Adrenal gland (tissue), 5 donors: ENCODE results near the gene ZNF569.

ENCODE experiments used
- POLR2A ChIP-seq, 2 donors: fragments of 450-650 bp; IDR thresholded peaks; one replicate each; pipeline ENCODE4 v1.6.1; 2017; ENCODE audit warnings: antibody characterized with exemption in 2 of 2, mild to moderate bottlenecking in 2 of 2, moderate library complexity in 1 of 2
- TF ChIP-seq, protein P1 (sequence below), 6 experiments: fragments of 450-650 bp in 4 of 6; fragments of 200-600 bp in 2 of 6; sonication (generic) in 1 of 6; IDR thresholded peaks; 1 replicate in 5 of 6; 2 replicates in 1 of 6; pipeline versions ENCODE4 v1.5.1 to v1.8.0; 2016 to 2021; ENCODE audit warnings: antibody characterized with exemption in 6 of 6, mild to moderate bottlenecking in 2 of 6, moderate library complexity in 1 of 6
- donor health status: DM: no; HTN: no; CAD: no.

- peak; percentile 59 to 90 for TF ChIP-seq POLR2A (IDR thresholded peaks at IDR 0.05)
- TF ChIP-seq, protein P1, sequence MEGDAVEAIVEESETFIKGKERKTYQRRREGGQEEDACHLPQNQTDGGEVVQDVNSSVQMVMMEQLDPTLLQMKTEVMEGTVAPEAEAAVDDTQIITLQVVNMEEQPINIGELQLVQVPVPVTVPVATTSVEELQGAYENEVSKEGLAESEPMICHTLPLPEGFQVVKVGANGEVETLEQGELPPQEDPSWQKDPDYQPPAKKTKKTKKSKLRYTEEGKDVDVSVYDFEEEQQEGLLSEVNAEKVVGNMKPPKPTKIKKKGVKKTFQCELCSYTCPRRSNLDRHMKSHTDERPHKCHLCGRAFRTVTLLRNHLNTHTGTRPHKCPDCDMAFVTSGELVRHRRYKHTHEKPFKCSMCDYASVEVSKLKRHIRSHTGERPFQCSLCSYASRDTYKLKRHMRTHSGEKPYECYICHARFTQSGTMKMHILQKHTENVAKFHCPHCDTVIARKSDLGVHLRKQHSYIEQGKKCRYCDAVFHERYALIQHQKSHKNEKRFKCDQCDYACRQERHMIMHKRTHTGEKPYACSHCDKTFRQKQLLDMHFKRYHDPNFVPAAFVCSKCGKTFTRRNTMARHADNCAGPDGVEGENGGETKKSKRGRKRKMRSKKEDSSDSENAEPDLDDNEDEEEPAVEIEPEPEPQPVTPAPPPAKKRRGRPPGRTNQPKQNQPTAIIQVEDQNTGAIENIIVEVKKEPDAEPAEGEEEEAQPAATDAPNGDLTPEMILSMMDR (IDR thresholded peaks at IDR 0.05): peak in 2 of 6 experiments; percentile 30 to 32
Observed at GRCh38 chr19:37370880-37371661, 96.2 kb downstream of the ZNF569 start, which contains the start of gene ZNF527.
